SK-MEL-5 (cell line): ENCODE measurements around the gene H2BK1. TPM values are rescaled to one million over a fixed set of nuclear protein-coding genes. Genes with fewer than 3 reads are reported as not detected.

Experiments
- DNase-seq: peaks from one replicate; pipeline ENCODE4 v3.0.0-alpha.2; 2016; ENCODE audit warnings: low read depth, low spot score
- in situ Hi-C: cut with HindIII; loops from 2 replicates; pipeline ENCODE4 v1.10.0; 2016; ENCODE audit warnings: low sequenced_read_pairs, high pct_unique_total_duplicates, low pct_unique_long_range_greater_than_20kb
- total RNA-seq: library from RNA; depleted of rRNA; stranded (reverse); fragments of >200 nt; shearing (Covaris generic); gene quantifications from 2 replicates; pipeline ENCODE4 v1.2.3, GENCODE V29; 2014

H2BK1 gene
- total RNA-seq, 1 experiment from 2014 or later = not detected

DNA sequence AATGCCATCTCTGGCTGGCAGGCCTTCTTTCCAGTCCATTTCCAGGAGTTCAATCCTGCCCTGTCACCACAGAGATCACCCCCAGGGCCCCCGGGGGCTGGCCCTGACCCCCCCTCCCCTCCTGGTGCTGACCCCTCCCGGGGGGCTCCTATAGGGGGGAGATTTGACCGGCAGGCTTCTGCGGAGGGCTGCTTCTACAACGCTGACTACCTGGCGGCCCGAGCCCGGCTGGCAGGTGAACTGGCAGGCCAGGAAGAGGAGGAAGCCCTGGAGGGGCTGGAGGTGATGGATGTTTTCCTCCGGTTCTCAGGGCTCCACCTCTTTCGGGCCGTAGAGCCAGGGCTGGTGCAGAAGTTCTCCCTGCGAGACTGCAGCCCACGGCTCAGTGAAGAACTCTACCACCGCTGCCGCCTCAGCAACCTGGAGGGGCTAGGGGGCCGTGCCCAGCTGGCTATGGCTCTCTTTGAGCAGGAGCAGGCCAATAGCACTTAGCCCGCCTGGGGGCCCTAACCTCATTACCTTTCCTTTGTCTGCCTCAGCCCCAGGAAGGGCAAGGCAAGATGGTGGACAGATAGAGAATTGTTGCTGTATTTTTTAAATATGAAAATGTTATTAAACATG, 28.0 kb upstream of the H2BK1 start:
- DNase-seq = no peak
- in situ Hi-C loops = no loop called here

DNA sequence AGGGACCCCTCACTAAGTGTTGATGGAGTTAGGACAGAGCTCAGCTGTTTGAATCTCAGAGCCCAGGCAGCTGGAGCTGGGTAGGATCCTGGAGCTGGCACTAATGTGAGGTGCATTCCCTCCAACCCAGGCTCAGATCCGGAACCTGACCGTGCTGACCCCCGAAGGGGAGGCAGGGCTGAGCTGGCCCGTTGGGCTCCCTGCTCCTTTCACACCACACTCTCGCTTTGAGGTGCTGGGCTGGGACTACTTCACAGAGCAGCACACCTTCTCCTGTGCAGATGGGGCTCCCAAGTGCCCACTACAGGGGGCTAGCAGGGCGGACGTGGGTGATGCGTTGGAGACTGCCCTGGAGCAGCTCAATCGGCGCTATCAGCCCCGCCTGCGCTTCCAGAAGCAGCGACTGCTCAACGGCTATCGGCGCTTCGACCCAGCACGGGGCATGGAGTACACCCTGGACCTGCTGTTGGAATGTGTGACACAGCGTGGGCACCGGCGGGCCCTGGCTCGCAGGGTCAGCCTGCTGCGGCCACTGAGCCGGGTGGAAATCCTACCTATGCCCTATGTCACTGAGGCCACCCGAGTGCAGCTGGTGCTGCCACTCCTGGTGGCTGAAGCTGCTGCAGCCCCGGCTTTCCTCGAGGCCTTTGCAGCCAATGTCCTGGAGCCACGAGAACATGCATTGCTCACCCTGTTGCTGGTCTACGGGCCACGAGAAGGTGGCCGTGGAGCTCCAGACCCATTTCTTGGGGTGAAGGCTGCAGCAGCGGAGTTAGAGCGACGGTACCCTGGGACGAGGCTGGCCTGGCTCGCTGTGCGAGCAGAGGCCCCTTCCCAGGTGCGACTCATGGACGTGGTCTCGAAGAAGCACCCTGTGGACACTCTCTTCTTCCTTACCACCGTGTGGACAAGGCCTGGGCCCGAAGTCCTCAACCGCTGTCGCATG, 27.2 kb upstream of the H2BK1 start:
- DNase-seq = no peak
- in situ Hi-C loops = no loop called here

DNA sequence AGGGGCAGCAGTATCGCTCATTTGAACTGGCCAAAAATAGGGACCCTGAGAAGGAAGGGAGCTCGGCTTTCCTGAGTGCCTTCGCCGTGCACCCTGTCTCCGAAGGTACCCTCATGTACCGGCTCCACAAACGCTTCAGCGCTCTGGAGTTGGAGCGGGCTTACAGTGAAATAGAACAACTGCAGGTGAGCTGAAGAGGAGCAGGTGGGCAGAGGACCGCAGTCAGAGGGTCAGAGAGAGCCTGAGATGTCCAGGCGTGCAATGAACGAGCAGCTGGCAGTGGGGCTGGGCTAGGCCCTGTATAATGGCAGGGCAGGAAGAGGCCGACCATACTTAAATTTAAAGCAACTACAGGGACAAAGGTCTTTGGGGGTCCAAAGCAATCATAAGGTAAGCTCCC, 26.1 kb upstream of the H2BK1 start:
- in situ Hi-C loops = no loop called here

DNA sequence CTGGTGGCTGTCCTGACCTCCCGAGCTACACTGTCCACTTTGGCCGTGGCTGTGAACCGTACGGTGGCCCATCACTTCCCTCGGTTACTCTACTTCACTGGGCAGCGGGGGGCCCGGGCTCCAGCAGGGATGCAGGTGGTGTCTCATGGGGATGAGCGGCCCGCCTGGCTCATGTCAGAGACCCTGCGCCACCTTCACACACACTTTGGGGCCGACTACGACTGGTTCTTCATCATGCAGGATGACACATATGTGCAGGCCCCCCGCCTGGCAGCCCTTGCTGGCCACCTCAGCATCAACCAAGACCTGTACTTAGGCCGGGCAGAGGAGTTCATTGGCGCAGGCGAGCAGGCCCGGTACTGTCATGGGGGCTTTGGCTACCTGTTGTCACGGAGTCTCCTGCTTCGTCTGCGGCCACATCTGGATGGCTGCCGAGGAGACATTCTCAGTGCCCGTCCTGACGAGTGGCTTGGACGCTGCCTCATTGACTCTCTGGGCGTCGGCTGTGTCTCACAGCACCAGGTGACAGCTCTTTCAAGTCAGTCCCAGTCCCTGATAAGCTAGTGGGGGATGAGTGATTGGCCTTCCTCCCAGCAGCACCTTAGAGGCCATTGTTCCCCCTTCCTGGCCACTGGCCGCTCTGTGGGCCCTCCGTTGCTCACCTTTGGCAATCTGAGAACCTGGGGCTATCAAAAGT, 25.0 kb upstream of the H2BK1 start:
- in situ Hi-C loops = no loop called here
- DNase-seq = no peak

More for the DNA sequence above, 26.1 kb upstream of the H2BK1 start:
- no peak for DNase-seq

DNA sequence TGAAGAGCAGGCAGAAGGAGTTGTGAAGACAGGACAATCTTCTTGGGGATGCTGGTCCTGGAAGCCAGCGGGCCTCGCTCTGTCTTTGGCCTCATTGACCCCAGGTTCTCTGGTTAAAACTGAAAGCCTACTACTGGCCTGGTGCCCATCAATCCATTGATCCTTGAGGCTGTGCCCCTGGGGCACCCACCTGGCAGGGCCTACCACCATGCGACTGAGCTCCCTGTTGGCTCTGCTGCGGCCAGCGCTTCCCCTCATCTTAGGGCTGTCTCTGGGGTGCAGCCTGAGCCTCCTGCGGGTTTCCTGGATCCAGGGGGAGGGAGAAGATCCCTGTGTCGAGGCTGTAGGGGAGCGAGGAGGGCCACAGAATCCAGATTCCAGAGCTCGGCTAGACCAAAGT, 23.5 kb upstream of the H2BK1 start:
- no peak for DNase-seq
- in situ Hi-C loops = no loop called here

DNA sequence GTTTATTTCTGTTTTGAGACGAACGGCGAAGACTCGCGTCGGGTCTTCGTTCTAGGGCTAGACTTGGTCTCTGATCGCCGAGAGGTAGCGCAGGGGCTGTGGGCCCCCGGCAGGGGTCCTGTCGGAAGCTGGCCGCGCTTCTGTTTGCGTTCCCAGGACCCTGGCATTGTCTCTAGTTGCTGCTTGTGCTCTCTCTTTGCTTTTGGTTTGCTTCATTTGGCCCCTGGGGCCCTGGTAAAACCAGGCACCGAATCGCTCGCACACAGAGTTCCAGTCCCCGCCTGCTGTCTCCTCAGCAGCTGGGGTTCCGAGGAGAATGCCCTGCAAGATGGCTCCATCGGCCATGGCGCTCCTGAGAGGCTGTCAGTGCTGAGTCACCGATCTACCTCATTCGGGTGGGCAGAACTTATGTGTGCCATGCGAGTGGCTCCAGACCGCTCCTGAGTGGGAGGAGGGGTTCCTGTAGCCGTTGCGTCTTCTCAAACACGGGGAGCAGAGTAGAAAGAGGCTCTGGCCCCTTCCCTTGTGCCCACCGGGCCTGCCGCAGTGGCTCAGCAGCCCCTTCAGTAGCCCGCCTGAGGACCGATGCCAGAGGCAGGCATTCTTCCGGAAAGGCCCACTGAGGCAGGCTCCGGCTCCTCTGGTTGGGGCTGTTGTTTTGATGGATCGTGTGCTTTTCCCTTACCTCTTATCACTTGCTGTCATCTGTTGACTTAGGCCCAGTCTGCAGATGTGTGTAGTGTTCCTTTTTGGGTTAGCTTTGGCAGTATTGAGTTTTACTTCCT, 22.8 kb upstream of the H2BK1 start:
- in situ Hi-C loops = no loop called here
- DNase-seq = peak; percentile 46

DNA sequence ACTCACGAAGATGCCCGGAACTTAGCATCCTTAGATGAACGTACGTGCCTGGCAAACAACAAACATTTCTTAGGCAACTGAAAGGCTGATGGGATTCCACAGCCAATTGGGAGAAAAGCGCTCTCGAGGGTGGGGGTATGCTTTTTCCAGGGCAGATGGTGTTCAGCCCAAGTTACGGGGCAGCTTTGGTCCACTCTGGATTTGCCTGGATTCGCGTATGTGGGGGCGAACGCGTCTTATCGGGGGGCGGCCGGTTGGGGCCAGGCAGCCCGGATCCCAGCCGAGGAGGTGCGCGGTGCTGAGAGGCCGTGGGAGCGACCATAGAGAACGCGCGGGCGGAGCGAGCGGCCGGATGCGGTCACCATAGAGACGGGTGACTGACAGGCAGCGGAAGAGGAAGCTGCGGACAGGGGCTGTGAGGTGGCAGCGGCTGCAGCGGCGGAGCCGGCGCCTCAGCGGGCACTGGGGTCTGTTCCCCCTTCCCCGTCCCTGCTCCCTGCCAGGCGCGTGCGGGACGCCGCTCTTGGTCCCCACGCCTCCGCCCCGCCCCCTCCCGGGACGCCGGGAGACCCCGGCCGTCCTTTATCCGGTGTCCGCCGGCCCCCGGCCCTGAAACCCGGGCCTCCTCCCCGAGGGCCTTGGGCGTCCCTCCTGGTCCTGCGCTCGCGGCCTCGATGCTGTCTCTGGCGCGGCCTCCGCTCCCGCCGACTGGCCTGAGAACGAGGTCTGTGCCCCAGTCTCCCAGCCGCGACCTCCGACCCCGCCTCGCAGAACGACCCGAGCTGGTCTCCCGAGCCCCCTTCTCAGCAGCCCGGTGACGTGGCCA, 22.0 kb upstream of the H2BK1 start, which contains the start of gene CHPF2:
Gene CHPF2 (plus strand): TSS at position 393 of the 826 bp plus-strand sequence. CDS start 1,529 bp downstream, outside the sequence.
- peak; percentile 90 for DNase-seq
- in situ Hi-C loops = no loop called here

DNA sequence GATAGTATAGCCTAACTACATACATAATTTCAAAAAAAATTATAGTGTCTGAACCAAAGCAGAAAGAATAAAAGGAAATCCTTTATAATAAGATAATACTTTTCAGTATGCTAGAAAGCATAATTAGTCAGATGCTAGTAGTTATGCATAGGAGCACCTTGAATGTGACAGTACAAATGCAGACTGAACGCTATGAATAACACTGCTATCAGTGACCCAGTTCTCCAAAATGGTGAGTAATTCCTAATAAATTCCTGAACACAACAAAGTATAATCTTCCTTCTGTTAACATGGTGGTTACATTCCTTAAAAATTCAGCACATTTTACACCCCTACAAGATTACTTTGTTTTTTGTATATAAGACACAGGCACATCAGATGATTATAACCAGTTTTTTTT, 20.8 kb upstream of the H2BK1 start:
- in situ Hi-C loops = no loop called here
- DNase-seq = no peak

DNA sequence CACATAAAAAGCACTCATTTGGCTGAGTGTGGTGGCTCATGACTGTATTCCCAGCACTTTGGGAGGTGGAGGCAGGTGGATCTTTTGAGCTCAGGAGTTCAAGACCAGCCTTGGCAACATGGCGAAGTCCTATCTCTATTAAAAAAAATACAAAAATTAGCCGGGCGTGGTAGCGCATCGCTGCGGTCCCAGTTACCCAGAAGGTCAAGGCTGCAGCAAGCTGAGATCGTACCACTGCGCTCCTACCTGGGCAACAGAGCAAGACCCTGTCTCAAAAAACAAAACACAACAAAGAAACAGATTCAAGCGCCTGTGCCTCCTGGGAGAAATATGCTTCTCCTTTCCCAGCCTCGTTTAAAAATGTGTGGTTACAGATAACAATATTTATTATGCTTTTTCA, 19.0 kb upstream of the H2BK1 start:
- in situ Hi-C loops = no loop called here
- no peak for DNase-seq

DNA sequence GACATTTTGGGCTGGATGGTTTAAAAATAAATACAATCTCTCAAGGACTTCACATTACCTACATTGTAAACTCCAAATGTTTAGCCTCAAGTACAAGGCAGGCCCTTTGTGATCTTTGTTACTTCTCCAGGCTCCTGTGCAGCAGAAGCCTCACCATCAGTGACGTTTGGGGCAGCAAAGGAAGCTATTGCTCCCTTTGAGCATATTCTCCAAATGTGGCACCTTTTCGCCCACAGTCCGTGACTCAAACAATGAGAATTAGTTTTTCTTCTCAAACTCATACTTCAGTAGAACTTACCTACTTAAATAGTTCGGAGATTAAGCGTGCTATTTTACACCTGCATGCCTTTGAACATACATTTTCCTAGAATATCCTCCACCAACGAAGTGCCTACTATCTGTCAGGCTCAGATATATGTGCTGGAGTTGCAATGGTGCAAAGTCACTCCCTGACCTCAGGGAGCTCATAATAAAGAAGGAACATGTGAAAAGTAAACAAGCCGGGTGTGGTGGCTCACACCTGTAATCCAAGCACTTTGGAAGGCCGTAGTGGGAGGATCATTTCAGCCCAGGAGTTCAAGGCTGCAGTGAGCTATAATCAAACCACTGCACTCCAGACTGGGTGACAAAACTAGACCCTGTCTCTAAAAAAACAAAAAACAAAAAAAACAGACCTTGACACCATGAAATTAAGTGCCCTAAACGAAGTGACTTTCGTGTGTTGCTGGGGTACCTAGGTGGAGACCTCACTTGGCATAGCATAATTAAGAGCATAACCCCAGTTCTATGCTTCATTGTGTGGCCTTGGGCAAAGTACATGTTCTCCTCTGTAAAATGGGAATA, 18.0 kb upstream of the H2BK1 start:
- DNase-seq = no peak
- in situ Hi-C loops = no loop called here

DNA sequence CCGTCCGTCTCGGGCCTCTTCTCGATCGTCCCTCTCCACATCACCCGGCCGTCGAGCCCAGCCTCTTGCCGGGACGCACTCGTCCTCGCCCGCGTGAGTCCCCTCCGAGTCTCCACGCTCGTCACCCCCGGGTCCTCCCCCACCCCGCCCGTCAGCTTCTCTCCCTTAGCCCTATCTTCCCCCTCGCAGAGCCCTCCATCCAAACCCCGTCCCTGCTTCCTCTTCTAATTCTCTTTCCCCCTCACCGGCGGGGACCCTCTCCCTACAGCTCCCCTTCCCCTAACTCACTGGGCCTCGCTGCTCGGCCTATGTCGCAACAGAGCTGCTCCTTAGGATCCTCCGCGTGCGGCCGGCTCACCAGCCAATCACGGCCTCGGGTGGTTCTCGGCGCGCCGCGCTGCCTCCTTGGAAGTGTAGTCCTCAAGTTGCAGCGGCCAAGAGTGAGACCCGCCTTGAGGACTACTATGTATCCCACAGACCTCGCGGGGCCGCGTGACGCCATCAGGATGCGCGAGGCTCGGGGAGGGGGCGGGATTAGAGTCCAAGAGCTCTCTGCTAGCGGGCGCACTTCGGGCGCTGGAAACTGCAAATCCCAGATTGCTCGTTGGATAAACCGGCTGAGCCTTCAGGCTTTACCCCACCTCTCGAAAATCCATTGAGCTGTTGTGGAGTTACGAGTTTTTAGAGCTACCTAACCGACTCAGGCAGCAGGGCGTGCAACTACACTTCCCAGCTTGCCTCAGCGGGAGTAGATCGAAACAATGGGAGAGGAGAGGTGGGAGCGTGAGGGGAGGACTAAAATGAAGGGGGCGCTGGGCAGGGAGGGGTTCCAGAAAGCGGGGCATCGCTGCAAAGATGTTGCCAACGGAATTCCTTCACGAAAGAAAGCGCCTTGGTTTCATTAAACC, 16.8 kb upstream of the H2BK1 start, which contains the start of gene ABCF2:
Gene ABCF2 (minus strand): TSS at position 331 of the 908 bp plus-strand sequence. CDS start 747 bp downstream, outside the sequence.
- in situ Hi-C loops = no loop called here
- DNase-seq = peak; percentile 100

DNA sequence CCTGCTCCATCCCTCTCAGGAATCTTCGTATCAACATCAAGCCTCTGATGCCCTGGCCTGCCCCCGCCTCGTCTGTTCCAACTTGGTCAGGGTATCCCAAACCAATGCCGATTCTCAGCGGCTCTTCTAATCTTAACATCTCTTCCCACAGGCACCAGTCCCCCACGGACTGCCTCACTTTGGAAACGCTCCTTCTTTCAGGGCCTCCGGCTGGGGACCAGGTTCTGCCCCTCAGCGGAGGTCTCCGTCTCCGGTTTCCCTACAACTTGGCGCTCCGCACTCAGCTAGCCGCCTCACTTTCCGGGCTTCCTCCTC, 16.2 kb upstream of the H2BK1 start:
- DNase-seq = no peak
- in situ Hi-C loops = no loop called here

DNA sequence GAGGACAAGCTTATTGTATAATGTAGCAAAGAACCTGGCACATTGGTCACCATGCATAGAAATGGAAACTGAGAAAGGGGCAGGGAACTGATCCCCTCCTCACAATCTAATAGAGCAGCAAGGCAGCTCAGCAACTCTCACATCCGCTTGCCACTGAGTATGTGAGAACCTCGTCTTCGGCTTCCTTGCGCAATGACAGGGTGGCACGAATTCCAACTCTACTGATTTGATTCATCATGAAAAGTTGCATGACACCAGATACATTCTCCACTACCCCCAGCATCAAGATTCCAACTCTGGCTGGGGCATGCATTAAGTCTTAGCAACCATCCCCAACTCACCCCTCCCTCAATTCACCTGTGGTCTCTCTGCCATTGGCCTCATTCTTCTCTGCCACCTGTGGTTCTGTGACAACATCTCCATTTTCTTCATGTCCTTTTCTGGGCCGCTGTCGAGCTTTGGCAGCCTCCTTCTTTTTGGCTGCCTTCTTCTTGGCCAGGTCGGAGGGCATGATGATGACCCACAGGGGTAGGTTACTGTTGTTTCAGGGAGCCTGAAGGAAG, 15.7 kb upstream of the H2BK1 start:
- in situ Hi-C loops = no loop called here

DNA sequence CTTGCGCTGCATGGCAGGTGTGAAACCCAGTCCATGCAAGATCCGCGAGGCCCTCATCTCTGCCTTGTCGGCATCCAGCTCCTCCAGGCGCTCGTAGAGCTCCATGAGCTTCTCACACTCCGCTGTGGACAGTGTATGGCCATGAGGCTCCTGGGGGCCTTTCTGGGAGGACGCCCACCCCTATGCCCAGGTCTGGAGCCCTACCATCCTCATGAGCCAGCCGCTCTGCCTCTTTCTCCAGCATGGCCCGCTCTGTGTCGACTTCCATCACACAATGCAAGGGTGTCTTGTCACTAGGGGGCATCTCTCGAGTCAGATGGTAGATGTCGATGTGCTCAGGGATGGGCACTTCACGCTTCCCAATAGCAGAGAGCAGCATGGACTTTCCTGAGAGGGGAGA, 13.4 kb upstream of the H2BK1 start:
- in situ Hi-C loops = no loop called here
- peak; percentile 38 for DNase-seq

More for the DNA sequence above, 15.7 kb upstream of the H2BK1 start:
- no peak for DNase-seq

DNA sequence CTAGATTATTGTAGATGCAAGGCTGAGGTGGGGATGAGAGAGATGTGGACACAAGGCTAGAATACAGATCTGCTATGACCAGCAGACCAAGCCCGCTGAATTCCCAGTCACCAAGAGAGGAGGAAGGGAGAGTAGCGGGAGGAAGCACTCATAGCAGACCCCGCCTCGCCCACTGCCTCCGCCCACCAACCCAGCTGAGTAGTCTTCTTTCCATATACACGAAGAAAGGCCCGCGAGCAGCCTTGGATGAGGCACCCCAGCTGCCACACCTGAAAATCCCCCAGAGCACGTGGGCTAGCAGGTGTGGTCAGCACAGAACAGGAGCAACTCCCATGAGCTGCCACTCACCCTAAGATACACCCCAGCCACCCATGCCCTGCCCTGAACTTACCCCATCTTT, 7.9 kb upstream of the H2BK1 start:
- in situ Hi-C loops = no loop called here
- no peak for DNase-seq
